Endothelial cell of umbilical vein (primary cell): Measurements from ENCODE around the gene MAP4K2. TPM values are rescaled to one million over a fixed set of nuclear protein-coding genes. Genes with fewer than 3 reads are reported as not detected.

ENCODE experiments used
- BruUV-seq: library from RNA; stranded (reverse); fragments of 400-500 nt; replicated peaks from 2 replicates; lab custom pipeline; 2021; lab: Mats Ljungman, UMichigan
- CTCF ChIA-PET: fragments of 300-600, 350-600 bp; sonication (Branson Sonifier 250); formaldehyde crosslinking; loops from one replicate; lab custom pipeline; 2021; ENCODE audit warnings: antibody characterized with exemption, inconsistent platforms; lab: Charles Lee
- POLR2A ChIA-PET: fragments of 300-600, 350-600 bp; sonication (Branson Sonifier 250); formaldehyde crosslinking; loops from one replicate; lab custom pipeline; 2021; ENCODE audit warnings: antibody characterized with exemption, inconsistent platforms; lab: Charles Lee
- DNase-seq: peaks from one replicate; pipeline ENCODE4 v3.0.0-alpha.2; 2011; ENCODE audit warnings: low read depth, low spot score
- FAIRE-seq: peaks from 2 replicates; lab custom pipeline; 2011; peaks lifted over from hg19 to GRCh38; lab: Jason Lieb, UNC
- H2AFZ ChIP-seq: 2 replicates; pipeline ENCODE4 v1.6.0; 2012; ENCODE audit warnings: low read depth, low read length, control low read depth, inconsistent platforms
- H3K27ac ChIP-seq: 2 replicates; pipeline ENCODE4 v1.5.1; 2011; ENCODE audit warnings: low read depth, mild to moderate bottlenecking, control low read depth, low read length, moderate library complexity; ENCODE audit not compliant: insufficient read depth
- H3K27me3 ChIP-seq, 2 experiments: 2 replicates each; pipeline versions ENCODE4 v1.6.0 to v1.6.1; 2011; ENCODE audit warnings: low read length in 2 of 2, mixed read lengths in 1 of 2; ENCODE audit not compliant: control insufficient read depth in 2 of 2, insufficient read depth in 2 of 2
- H3K36me3 ChIP-seq, 2 experiments: 2 replicates in 1 of 2; 3 replicates in 1 of 2; pipeline ENCODE4 v1.5.1; 2011; ENCODE audit warnings: low read length in 2 of 2, mild to moderate bottlenecking in 1 of 2, moderate library complexity in 1 of 2; ENCODE audit not compliant: control insufficient read depth in 2 of 2, insufficient read depth in 2 of 2; ENCODE audit errors: extremely low read depth in 1 of 2
- H3K4me1 ChIP-seq: 3 replicates; pipeline ENCODE4 v1.5.1; 2011; ENCODE audit warnings: mild to moderate bottlenecking, low read length; ENCODE audit not compliant: control insufficient read depth, insufficient read depth; ENCODE audit errors: extremely low read depth
- H3K4me2 ChIP-seq: 2 replicates; pipeline ENCODE4 v1.6.1; 2011; ENCODE audit warnings: low read length, control low read depth, mixed read lengths; ENCODE audit not compliant: insufficient read depth
- H3K4me3 ChIP-seq, 3 experiments: fragments of 200-600 bp in 1 of 3; sonication (generic), shearing (Covaris generic) in 1 of 3; replicated peaks in 1 of 3; 2 replicates each; pipeline ENCODE4 v1.5.1; 2011 to 2016; ENCODE audit warnings: control low read depth in 3 of 3, low read length in 3 of 3, mild to moderate bottlenecking in 2 of 3, inconsistent platforms in 1 of 3, low read depth in 1 of 3, moderate library complexity in 1 of 3; ENCODE audit not compliant: insufficient read depth in 1 of 3
- H3K79me2 ChIP-seq: 2 replicates; pipeline ENCODE4 v1.6.0; 2012; ENCODE audit warnings: low read length, inconsistent platforms; ENCODE audit not compliant: control insufficient read depth, insufficient read depth
- H3K9ac ChIP-seq: replicated peaks from 2 replicates; pipeline ENCODE3; 2011; ENCODE audit warnings: low read length, control low read depth; ENCODE audit not compliant: insufficient read depth; ENCODE audit errors: extremely low read depth
- H3K9me1 ChIP-seq: replicated peaks from 3 replicates; pipeline ENCODE4 v1.6.0; 2011; ENCODE audit warnings: mild to moderate bottlenecking, low read length; ENCODE audit not compliant: control insufficient read depth, insufficient read depth; ENCODE audit errors: extremely low read depth
- H3K9me3 ChIP-seq: replicated peaks from 2 replicates; pipeline ENCODE4 v1.5.1; 2012; ENCODE audit warnings: low read length, inconsistent platforms; ENCODE audit not compliant: control insufficient read depth, insufficient read depth
- H4K20me1 ChIP-seq: replicated peaks from 2 replicates; pipeline ENCODE3; 2011; ENCODE audit warnings: mild to moderate bottlenecking, low read length; ENCODE audit not compliant: control insufficient read depth, insufficient read depth; ENCODE audit errors: extremely low read depth
- CTCF ChIP-seq, 2 donors: IDR thresholded peaks; 1 replicate in 1 of 2; 2 replicates in 1 of 2; pipeline ENCODE4 v1.5.1; 2011; ENCODE audit warnings: low read length in 2 of 2, mild to moderate bottlenecking in 2 of 2, moderate library complexity in 2 of 2, control low read depth in 1 of 2, inconsistent platforms in 1 of 2, low read depth in 1 of 2; ENCODE audit not compliant: insufficient read depth in 1 of 2; ENCODE audit errors: extremely low read depth in 1 of 2
- EZH2 ChIP-seq: IDR thresholded peaks from 2 replicates; pipeline ENCODE4 v1.6.1; 2012; ENCODE audit warnings: borderline replicate concordance, low read depth, mild to moderate bottlenecking, moderate library complexity, low read length, inconsistent platforms; ENCODE audit not compliant: severe bottlenecking
- FOS ChIP-seq: IDR thresholded peaks from 2 replicates; pipeline ENCODE4 v1.6.1; 2011; ENCODE audit warnings: mild to moderate bottlenecking, low read length, moderate library complexity, borderline replicate concordance; ENCODE audit not compliant: insufficient read depth
- GATA2 ChIP-seq: IDR thresholded peaks from 2 replicates; pipeline ENCODE4 v1.7.0; 2011; ENCODE audit warnings: low read depth, mild to moderate bottlenecking, moderate library complexity, mixed read lengths, low read length; ENCODE audit not compliant: insufficient read length, insufficient read depth
- JUN ChIP-seq: IDR thresholded peaks from 2 replicates; pipeline ENCODE4 v1.6.1; 2011; ENCODE audit warnings: borderline replicate concordance, low read depth; ENCODE audit not compliant: insufficient read length, insufficient read depth
- MYC ChIP-seq: IDR thresholded peaks from one replicate; pipeline ENCODE4 v1.6.1; 2011; ENCODE audit warnings: mild to moderate bottlenecking, low read depth, low read length
- POLR2A ChIP-seq: IDR thresholded peaks from 2 replicates; pipeline ENCODE4 v1.6.1; 2012; ENCODE audit warnings: low read depth, mild to moderate bottlenecking, control low read depth, low read length
- POLR2AphosphoS5 ChIP-seq: IDR thresholded peaks from 2 replicates; pipeline ENCODE4 v1.6.1; 2012; ENCODE audit warnings: low read depth, mild to moderate bottlenecking, control low read depth, low read length, moderate library complexity; ENCODE audit not compliant: insufficient read depth
- dilution Hi-C: fragments of 300-500 bp; cut with MboI; formaldehyde crosslinking; loops from one replicate; pipeline ENCODE4 v1.15.0; 2019; ENCODE audit warnings: low sequenced_read_pairs; ENCODE audit not compliant: extremely low pct_ligation_motif_present
- intact Hi-C: fragments of 100-400 bp; cut with micrococcal nuclease; formaldehyde crosslinking; loops from one replicate; pipeline ENCODE4 v1.10.0; 2022
- polyA plus RNA-seq, 4 experiments: library from polyadenylated mRNA; depleted of rRNA in 3 of 4; stranded (reverse) in 3 of 4; unstranded in 1 of 4; fragments of >200 nt; gene quantifications; 2 replicates each; pipeline versions ENCODE4 v1.2.1 to v1.2.3, GENCODE V29; 2011 to 2012; ENCODE audit warnings: missing spikeins in 1 of 4
- total RNA-seq: library from RNA; stranded (reverse); gene quantifications from 2 replicates; pipeline ENCODE4 v1.2.3, GENCODE V29; 2021
- TF ChIP-seq, protein P1 (sequence below): IDR thresholded peaks from 2 replicates; pipeline ENCODE4 v1.6.1; 2011; ENCODE audit not compliant: insufficient read depth, insufficient read length

Gene MAP4K2
- total and polyA plus RNA-seq, 2 donors (not counting 3 experiments of a cell fraction or from before 2014, with no cell fraction given), result 43.3 to 44.0 TPM

DNA sequence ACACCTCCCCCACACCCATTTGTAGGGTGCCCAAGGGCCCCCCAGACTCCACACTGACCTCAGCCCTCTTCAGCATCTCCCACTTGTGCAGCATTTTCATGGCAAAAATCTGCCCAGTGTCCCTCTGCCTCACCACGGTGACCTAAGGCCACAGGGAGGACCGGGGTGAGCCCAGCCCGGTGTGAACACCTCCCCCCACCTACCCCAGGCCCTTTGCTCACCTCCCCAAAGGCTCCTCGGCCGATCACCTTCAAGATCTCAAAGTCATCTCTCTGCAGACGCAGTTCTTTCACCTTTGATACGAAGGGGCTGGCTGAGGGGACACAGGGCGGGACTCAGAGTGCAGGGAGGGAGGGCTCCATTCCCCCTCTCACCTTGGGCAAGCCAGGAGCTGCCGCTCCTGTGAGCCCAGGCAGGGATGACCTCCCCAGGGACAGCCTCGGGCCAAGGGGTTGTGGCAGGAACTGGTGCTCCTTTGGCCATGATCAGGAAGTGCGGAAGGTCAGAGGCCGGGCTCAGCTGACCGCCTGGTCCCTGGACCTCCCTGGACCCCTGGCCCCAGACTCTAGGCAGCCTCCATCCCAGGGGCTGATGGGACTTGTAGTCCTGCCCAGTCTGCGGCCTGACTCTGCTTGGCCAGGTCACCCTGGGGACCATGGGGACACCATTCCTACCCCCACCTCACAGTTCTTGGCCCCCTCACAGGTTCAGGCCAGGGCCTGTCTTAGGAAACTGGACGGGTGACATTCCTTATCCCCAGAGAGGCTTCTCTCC, 38.8 kb upstream of the MAP4K2 start:
- H3K9me1 ChIP-seq, result no peaks in the 10 kb centered on the region
- dilution Hi-C loops, result loop anchor here (10.0 kb wide), 1 partner anchor 53 kb away; no protein-coding TSS in a partner anchor
- H3K27ac ChIP-seq, result no peak overlapping the region
- no peak overlapping the region for H3K9ac ChIP-seq
- no TSS peak for BruUV-seq
- DNase-seq, result no peak
- no peaks in the 10 kb centered on the region for H4K20me1 ChIP-seq
- no peaks in the 10 kb centered on the region for H3K27me3 ChIP-seq
- no peak overlapping the region for H3K4me2 ChIP-seq
- no peak for FAIRE-seq
- POLR2A ChIA-PET, result no interaction called here
- no peaks in the 10 kb centered on the region for H3K36me3 ChIP-seq
- no peak overlapping the region for H2AFZ ChIP-seq
- no peaks in the 10 kb centered on the region for H3K79me2 ChIP-seq
- no peaks in the 10 kb centered on the region for H3K4me1 ChIP-seq
- H3K4me3 ChIP-seq, result no peak overlapping the region
- intact Hi-C loops, result no loop called here
- CTCF ChIA-PET, result interaction anchor here (1.4 to 8.2 kb wide), 2 partner anchors 46 to 54 kb away, joined by 6 to 125 read pairs; no protein-coding TSS in a partner anchor
- no peak for TF ChIP-seq CTCF (IDR thresholded peaks at IDR 0.05; ENCODE audit: extremely low read depth in 1 of 2, insufficient read depth in 1 of 2, low read depth in 1 of 2, low read length in 2 of 2)
- TF ChIP-seq POLR2AphosphoS5, result no peak
- TF ChIP-seq EZH2, result no peak
- no peak for TF ChIP-seq GATA2
- TF ChIP-seq MYC, result no peak
- TF ChIP-seq JUN, result no peak
- TF ChIP-seq FOS, result no peak
- TF ChIP-seq, protein P1, sequence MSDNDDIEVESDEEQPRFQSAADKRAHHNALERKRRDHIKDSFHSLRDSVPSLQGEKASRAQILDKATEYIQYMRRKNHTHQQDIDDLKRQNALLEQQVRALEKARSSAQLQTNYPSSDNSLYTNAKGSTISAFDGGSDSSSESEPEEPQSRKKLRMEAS, result no peak
- TF ChIP-seq POLR2A, result no peak
- no peaks in the 10 kb centered on the region for H3K9me3 ChIP-seq
